ENCODE results near the gene SRA1.

DNA sequence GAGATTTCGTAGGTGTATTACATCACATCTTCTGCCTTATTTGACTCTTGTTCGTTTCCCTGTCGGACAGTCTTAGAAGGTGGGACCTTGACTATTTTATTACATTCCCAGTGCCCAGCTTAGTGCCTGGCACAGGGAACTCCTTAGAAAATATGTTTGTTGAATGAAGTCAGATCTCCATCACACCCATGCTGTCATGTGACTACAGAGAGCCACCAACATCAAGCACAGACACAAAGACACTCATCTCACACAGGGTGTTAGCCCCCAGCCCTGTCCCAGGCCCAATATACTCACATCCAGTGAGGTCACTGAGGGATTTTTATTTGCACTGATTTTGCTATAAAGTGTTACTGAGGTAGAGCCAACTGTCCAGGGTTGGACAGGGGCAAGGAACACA, 692 bp upstream of the SRA1 start:
- no peak for TF ChIP-seq CTCF (IDR thresholded peaks at IDR 0.05)
- TF ChIP-seq, protein P1, sequence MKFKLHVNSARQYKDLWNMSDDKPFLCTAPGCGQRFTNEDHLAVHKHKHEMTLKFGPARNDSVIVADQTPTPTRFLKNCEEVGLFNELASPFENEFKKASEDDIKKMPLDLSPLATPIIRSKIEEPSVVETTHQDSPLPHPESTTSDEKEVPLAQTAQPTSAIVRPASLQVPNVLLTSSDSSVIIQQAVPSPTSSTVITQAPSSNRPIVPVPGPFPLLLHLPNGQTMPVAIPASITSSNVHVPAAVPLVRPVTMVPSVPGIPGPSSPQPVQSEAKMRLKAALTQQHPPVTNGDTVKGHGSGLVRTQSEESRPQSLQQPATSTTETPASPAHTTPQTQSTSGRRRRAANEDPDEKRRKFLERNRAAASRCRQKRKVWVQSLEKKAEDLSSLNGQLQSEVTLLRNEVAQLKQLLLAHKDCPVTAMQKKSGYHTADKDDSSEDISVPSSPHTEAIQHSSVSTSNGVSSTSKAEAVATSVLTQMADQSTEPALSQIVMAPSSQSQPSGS (CRISPR knock-in tag; IDR thresholded peaks at IDR 0.05; ENCODE audit: borderline replicate concordance, low read depth), result no peak
- TF ChIP-seq JAZF1 (CRISPR knock-in tag; IDR thresholded peaks at IDR 0.05), result no peak
- TF ChIP-seq ZNF121 (CRISPR knock-in tag; IDR thresholded peaks at IDR 0.05), result no peak
- TF ChIP-seq FOXP1 (CRISPR knock-in tag; IDR thresholded peaks at IDR 0.05; ENCODE audit: borderline replicate concordance), result no peak
- TF ChIP-seq, protein P2, sequence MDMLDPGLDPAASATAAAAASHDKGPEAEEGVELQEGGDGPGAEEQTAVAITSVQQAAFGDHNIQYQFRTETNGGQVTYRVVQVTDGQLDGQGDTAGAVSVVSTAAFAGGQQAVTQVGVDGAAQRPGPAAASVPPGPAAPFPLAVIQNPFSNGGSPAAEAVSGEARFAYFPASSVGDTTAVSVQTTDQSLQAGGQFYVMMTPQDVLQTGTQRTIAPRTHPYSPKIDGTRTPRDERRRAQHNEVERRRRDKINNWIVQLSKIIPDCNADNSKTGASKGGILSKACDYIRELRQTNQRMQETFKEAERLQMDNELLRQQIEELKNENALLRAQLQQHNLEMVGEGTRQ (CRISPR knock-in tag; IDR thresholded peaks at IDR 0.05), result no peak
- TF ChIP-seq, protein P3, sequence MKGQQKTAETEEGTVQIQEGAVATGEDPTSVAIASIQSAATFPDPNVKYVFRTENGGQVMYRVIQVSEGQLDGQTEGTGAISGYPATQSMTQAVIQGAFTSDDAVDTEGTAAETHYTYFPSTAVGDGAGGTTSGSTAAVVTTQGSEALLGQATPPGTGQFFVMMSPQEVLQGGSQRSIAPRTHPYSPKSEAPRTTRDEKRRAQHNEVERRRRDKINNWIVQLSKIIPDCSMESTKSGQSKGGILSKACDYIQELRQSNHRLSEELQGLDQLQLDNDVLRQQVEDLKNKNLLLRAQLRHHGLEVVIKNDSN (CRISPR knock-in tag; IDR thresholded peaks at IDR 0.05), result no peak
- TF ChIP-seq JUN (CRISPR knock-in tag; IDR thresholded peaks at IDR 0.05), result no peak
